ENCODE results near the gene MND1. TPM values are rescaled to one million over a fixed set of nuclear protein-coding genes. Genes with fewer than 3 reads are reported as not detected.

MND1 gene
- total RNA-seq, 1 experiment from 2014 or later, result 12.3 TPM

DNA sequence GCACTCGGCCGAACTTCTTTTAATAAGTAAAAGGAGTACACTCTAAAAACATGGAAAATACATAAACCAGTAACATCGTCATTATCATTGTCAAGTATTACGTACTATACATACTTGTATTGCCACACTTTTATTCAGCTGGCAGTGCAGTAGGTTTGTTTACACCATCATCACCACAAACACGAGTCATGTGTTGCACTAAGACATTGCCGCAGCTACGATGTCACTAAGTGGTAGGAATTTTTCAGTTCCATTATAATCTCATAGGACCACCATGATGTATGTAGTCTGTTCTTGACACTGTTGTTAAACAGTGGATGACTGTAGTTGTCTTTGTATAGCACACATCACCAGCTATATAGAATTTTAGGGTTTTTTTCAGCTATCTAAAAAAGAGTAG lies 73.6 kb downstream of the MND1 start:
- no peaks in the 10 kb centered on the region for H3K27me3 ChIP-seq
- H3K36me3 ChIP-seq, result no peaks in the 10 kb centered on the region
- no peak for DNase-seq
- H3K4me3 ChIP-seq, result no peak overlapping the region
- H3K9me3 ChIP-seq, result no peaks in the 10 kb centered on the region

DNA sequence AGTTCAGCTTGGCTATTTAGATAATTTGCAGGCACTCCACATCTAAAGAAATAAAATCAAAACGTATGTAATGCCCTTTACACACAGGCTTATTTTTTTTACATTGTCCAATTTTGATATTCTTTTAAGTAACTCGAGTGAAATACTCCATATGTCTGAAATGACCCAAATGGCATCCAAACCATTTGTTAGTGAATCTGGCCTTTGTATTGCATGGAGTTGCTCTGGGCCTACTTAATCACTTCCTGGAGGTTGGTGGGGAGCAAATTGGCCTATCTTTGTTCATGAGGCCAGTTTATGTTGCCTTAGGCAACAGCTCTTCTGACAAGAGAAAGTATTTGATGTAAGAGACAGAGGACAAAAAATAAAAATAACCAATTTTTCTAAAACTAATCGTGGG lies 74.1 kb downstream of the MND1 start:
- Histone ChIP-seq H3K9me3 (no peaks in the 10 kb centered on the region), H3K36me3 (no peaks in the 10 kb centered on the region), H3K27me3 (no peaks in the 10 kb centered on the region), H3K4me3 (no peak overlapping the region)
- no peak for DNase-seq

DNA sequence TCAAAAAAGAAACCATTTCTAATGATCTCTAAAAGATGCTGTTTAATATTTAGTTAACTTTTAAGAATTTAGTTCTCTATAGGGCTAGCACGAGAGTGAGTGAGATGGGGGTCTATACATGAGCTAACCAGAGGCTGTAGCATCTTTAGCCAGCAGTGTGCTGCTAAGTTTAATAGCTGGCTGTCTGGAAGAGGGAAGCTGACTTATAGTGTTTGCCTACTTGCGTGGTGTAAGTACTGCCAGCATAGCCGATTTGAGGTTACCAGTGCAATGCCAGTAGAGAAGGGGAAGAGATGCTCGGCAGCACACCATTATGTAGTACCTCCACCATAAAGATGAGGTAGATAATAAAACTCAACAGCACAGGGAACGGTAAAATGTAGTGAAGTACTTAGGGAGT lies 74.5 kb downstream of the MND1 start:
- H3K27me3 ChIP-seq, result no peaks in the 10 kb centered on the region
- H3K9me3 ChIP-seq, result no peaks in the 10 kb centered on the region
- H3K4me3 ChIP-seq, result no peak overlapping the region
- H3K36me3 ChIP-seq, result no peaks in the 10 kb centered on the region
- DNase-seq, result no peak

DNA sequence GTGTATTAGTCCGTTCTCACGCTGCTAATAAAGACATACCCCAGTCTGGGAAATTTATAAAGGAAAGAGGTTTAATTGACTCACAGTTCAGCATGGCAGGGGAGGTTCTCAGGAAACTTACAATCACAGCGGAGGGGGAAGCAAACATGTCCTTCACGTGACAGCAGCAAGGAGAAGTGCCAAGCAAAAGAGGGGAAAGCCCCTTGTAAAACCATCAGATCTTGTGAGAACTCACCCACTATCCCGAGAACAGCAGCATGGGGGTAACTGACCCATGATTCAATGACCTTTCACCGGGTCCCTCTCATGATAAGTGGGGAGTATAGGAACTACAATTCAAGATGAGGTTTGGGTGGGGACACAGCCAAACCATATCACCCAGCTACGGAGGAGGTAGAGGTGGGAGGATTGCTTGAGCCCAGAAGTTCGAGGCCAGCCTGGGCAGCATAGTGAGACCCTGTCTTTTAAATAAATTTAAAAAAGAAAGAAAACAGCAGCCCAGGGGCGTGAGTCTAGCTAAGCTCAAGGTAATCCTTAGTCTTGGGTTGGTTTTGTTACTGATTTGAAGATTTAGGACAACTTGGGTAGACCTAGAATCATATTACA lies 75.3 kb downstream of the MND1 start:
- DNase-seq, result no peak
- no peaks in the 10 kb centered on the region for H3K9me3 ChIP-seq
- H3K36me3 ChIP-seq, result no peaks in the 10 kb centered on the region
- no peak overlapping the region for H3K4me3 ChIP-seq
- no peaks in the 10 kb centered on the region for H3K27me3 ChIP-seq

DNA sequence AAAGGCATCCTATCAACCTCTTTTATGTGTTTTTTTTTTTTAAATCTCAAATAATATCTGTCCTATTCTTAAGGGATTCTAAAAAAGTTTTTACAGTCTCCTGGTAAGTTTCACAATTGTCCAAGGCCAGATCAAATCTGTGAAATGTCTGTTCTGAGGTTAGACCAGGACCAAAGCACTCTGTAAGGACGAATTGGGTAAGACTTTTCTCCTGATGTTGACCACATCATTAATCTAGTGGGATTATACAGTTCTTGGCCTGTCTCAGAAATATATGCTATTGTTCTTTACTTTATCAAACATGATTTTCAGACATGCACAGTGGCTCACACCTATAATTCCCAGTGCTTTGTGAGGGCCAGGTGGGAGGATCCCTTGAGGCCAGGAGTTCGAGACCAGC lies 75.9 kb downstream of the MND1 start:
- no peak for DNase-seq
- Histone ChIP-seq H3K36me3 (no peaks in the 10 kb centered on the region), H3K9me3 (no peaks in the 10 kb centered on the region), H3K4me3 (no peak overlapping the region), H3K27me3 (no peaks in the 10 kb centered on the region)

DNA sequence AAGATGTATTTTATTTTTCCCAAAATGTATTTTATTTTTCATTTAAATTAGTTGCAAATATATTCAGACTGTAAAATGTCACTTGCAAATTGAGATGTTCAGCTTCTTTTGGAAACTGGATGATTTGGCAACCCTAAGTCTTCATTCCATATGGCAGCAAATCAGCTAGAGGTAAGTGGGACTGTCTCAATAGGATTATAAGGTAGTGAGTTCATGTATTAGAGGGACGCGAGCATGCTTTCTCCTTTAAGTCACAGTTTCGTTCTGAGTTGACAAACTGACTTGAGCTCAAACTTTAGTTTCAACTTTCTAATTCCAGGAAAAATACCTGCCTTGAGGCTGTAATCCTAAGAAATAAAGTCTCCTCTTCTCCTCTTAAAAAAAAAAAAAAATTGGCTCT lies 77.5 kb downstream of the MND1 start:
- H3K4me3 ChIP-seq, result no peak overlapping the region
- H3K9me3 ChIP-seq, result no peaks in the 10 kb centered on the region
- H3K27me3 ChIP-seq, result no peaks in the 10 kb centered on the region
- DNase-seq, result no peak
- no peaks in the 10 kb centered on the region for H3K36me3 ChIP-seq

DNA sequence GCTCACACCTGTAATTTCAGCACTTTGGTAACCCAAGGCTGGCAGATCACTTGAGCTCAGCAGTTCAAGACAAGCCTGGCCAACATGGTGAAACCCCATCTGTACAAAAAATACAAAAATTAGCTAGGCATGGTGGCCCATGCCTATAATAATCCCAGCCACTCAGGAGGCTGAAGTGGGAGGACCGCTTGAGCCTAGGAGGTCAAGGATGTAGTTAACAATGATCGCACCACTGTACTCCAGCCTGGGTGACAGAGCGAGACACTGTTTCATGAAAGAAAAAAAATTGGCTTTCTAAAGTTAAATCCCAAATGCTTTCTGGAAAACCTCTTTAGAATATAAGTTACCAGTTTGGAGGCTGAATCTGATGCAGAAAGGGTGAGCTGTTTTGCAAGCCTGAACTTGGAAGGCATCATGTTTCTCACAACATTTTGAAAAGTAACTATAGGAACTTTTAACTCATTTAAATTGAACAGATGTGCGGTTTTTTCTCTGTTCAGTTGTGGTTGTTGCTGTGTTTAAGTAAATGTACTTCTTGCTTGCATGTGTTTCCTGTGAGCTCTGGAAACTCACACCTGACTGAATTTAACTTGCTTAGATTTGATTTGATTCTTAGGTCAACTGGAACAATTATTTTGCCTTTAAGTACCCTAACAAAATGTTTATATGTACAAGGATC lies 81.9 kb downstream of the MND1 start:
- no peaks in the 10 kb centered on the region for H3K27me3 ChIP-seq
- no peaks in the 10 kb centered on the region for H3K36me3 ChIP-seq
- H3K9me3 ChIP-seq, result no peaks in the 10 kb centered on the region
- H3K4me3 ChIP-seq, result no peak overlapping the region
- DNase-seq, result no peak

DNA sequence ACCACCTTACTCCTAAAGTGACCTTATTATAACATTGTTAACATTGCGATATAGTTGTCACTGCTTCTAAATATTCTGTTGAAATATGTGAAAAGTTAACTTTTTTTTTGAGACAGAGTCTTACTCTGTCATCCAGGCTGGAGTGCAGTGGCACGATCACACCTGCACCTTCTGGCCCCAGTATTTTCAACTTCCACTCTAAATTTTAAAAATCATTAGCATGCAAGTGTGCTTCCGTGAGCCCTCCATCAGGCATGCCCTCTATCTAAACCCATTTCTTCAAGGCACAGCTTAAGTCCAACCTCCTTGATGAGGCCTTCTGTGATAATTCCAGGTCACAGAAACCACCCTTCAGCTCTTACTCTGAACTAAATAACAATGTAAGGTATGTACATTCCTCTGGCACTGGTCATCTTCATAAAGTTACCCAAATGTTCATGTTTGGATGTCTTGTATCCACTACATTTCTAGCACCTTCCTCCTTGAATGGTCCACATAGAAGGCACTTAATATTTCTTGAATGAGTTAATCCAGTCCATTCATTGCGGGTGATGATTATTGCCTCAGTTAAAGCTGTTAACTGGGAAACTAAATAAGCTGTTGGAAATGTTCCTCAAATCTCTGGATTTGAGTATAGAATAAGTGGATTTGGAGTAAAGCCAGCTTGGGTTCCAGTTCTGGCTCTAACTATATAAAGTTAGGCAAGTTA lies 83.0 kb downstream of the MND1 start:
- Histone ChIP-seq H3K36me3 (no peaks in the 10 kb centered on the region), H3K27me3 (no peaks in the 10 kb centered on the region), H3K9me3 (no peaks in the 10 kb centered on the region), H3K4me3 (no peak overlapping the region)
- DNase-seq, result no peak

DNA sequence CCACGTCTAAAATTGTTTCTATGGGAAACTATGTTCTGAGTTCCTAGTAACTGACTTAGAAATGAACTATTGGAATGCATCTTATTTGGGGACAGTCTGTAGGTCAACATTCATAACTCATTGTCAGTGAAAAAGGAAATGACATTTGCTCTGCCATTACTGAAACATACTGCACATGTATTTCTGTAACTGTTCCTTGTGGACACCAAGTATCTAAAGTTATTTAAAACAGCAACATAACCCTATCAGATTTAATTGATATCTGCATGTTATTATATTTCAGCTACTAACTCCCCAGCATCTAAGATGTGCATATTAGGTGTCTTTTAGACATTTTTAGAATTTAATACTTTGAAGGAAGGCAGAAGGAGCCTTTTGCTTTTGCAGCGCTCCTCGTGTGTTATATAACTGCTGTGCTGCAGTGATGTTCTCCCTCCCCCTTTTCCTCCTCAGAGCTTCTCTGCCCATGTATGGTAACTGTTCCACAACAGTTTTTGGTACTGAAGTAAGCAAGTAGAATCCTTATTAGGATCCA lies 84.5 kb downstream of the MND1 start:
- Histone ChIP-seq H3K4me3 (no peak overlapping the region), H3K36me3 (no peaks in the 10 kb centered on the region), H3K27me3 (no peaks in the 10 kb centered on the region), H3K9me3 (no peaks in the 10 kb centered on the region)
- DNase-seq, result no peak

DNA sequence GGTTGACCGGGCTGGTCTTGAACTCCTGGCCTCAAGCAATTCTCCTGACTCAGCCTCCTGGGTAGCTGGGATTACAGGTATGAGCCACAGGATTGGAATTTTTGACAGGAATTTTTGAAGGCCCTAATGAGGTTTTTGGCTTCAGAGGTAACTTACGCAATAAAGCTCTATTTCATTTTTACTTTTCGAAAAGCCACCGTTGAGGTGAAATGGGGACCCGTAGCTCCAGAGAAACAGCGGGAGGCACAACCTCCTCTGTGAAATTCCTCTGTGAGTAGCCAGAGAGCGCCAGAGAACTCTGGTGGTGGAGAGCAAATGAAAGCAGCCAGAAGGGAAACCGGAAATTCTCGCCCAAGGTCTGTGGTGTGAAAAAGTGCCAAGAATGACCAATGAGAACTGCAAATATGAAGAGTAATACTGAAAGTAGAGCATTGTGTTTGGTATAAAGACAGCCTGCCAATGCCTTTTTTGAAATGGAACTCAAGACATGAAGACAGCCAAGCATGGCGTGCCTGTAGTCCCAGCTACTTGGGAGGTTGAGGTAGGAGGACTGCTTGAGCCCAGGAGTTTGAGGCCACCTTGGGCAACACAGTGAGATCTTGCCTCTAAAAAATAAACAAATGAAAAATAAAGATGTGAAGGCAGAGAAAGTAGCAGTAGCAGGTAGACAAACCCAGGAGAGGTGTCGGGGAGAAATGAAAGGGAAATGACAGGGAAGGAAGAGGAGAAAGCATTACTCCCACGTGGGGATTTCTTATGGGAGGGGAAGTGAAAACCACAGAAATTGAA lies 88.7 kb downstream of the MND1 start:
- no peaks in the 10 kb centered on the region for H3K27me3 ChIP-seq
- no peak overlapping the region for H3K4me3 ChIP-seq
- peak; percentile 77 for DNase-seq
- H3K9me3 ChIP-seq, result no peaks in the 10 kb centered on the region
- H3K36me3 ChIP-seq, result no peaks in the 10 kb centered on the region

DNA sequence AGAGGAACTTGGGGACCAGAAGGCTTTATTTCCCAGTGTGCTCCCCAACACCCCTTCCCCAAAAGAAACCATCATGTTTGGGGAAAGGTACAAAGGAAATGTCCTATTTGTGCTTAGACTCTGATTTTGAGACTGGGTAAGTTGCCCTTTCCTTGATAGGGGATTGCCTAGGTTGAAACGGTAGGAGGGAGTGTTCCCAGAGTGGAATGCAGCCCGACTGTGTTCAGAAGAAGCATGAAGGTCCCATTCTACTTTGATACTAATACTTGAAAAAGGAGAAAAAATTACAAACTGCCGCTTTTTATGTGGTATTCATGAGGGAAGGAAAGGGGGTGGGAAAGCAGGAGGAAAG lies 89.2 kb downstream of the MND1 start:
- DNase-seq, result no peak
- no peak overlapping the region for H3K4me3 ChIP-seq
- no peaks in the 10 kb centered on the region for H3K36me3 ChIP-seq
- H3K27me3 ChIP-seq, result no peaks in the 10 kb centered on the region
- H3K9me3 ChIP-seq, result no peaks in the 10 kb centered on the region

DNA sequence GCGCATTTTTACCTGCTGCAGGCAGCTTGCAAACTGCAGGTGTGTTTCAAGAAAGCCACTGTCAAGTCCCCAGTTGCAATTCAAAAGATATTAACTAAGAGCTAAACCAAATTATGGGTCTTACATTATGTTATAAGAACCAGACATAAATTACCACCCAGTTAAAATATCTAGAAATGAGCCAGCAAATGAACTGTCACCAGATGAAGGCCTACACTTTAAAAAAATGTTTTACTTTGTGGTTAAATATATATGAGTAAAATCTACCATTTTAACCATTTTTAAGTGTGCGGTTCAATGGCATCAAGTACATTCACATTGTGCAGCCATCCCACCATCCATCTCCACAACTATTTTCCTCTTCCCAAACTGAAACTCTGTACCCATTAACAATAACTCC lies 89.7 kb downstream of the MND1 start:
- H3K9me3 ChIP-seq, result no peaks in the 10 kb centered on the region
- DNase-seq, result no peak
- no peaks in the 10 kb centered on the region for H3K27me3 ChIP-seq
- H3K4me3 ChIP-seq, result no peak overlapping the region
- H3K36me3 ChIP-seq, result no peaks in the 10 kb centered on the region

DNA sequence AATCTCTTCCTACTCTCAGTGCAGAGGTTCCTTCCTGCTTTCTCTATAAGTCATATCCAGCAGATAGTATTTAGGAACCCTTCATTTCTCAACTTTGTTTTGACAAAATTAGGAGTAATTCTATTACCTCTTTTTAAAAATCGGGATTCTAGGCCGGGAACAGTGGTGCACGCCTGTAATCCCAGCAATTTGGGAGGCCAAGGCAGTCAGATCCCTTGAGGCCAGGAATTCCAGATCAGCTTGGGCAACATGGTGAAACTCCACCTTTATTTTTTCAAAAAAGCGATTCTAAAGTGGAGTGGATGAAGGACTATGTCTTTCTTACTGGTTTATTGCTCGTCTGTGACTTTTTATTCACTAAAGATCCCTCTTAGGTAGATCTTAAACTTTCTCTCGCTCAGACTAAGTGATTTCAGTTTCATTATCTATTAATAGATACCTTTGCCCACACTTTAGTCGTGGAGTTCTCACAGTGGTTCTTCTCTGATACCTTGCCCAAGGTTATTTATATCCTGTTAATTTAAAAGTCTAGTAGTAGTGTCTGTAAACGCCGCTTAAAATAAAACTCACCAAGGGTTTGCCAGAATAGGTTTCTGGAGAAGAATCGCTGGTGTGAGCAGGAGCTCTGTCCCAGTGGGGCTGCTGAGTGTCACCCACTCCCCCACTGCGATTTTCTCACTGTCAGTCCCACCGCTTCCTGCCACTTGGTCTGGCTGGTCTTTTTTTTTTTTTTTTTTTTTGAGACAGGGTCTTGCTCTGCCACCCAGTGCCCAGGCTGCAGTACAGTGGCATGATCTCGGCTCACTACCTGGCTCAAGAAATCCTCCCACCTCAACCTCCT lies 94.6 kb downstream of the MND1 start:
- Histone ChIP-seq H3K4me3 (no peak overlapping the region), H3K27me3 (no peaks in the 10 kb centered on the region), H3K9me3 (no peaks in the 10 kb centered on the region), H3K36me3 (no peaks in the 10 kb centered on the region)
- DNase-seq, result no peak

DNA sequence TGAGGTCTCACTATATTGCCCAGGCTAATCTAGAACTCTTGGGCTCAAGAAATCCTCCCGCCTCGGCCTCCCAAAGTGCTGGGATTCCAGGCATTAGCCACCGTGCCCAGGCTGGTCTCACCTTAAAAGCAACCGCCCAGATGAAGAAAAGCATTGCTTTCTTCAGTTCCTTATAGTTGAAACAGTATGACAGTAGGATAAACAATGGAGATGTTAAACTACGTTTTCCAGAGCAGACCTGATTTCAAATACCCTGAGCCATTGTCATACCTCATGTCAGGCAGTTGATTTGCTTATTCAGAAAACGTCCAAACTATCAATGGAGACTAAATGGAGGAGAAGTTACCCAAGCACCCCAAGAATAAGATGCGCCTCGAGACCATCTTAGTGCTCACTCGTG lies 95.3 kb downstream of the MND1 start:
- Histone ChIP-seq H3K27me3 (no peaks in the 10 kb centered on the region), H3K9me3 (no peaks in the 10 kb centered on the region), H3K4me3 (no peak overlapping the region), H3K36me3 (no peaks in the 10 kb centered on the region)
- DNase-seq, result no peak

DNA sequence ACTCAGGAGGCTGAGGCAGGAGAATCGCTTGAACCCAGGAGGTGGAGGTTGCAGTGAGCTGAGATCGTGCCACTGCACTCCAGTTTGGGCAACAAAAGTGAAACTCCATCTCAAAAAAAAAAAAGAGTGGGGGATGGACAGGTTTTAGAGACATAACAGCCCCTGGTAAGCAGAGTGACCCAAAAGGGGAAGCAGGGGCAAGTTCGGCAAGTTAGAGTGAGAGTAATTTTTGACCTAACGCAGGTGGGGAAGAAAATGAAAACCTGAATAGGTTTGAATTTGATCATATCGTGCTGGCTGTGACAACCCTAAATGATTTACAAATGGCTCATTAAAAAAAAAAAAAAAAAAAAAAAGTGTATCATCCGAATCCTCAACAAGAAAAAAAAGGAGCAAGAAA lies 96.0 kb downstream of the MND1 start:
- Histone ChIP-seq H3K27me3 (no peaks in the 10 kb centered on the region), H3K9me3 (no peaks in the 10 kb centered on the region), H3K36me3 (no peaks in the 10 kb centered on the region), H3K4me3 (no peak overlapping the region)
- no peak for DNase-seq

DNA sequence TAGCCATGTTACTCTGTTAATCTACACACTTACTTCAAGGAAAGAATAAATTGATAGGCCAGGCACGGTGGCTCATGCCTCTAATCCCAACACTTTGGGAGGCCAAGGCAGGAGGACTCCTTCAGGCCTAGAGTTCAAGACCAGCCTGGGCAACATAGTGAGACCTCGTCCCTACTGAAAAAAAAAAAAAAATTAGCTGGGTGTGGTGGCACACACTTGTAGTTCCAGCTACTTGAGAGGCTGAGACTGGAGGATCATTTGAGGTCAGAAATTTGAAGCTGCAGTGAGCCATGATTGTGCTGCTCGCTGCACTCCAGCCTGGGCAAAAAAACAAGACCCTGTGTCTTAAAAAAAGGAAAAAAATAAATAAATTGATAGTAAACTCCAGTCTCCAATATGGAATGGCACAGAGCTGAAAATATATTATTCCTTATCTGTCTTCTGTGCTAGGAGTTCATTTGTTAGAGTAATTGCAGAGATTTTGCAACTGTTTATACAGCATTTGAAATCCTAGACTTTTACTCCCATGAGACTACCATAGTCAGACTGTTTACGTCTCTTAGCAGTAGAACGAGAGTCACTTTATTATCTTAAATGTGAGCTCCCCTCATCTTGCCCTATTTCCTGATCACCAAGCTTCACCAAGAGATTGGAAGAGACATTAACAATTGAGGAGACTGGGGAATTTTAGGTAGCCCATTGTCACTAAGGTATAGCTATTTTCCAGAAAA lies 102.9 kb downstream of the MND1 start:
- no peak for DNase-seq

More for the DNA sequence above, 102.9 kb downstream of the MND1 start:
- no peaks in the 10 kb centered on the region for H3K27me3 ChIP-seq
- no peak overlapping the region for H3K4me3 ChIP-seq
- no peaks in the 10 kb centered on the region for H3K36me3 ChIP-seq
- no peaks in the 10 kb centered on the region for H3K9me3 ChIP-seq
